ENCODE data around the gene SH2B2. TPM values are rescaled to one million over a fixed set of nuclear protein-coding genes. Genes with fewer than 3 reads are reported as not detected.

Gene SH2B2
- 0.30 and 0.45 TPM in 2 replicates for total RNA-seq

DNA sequence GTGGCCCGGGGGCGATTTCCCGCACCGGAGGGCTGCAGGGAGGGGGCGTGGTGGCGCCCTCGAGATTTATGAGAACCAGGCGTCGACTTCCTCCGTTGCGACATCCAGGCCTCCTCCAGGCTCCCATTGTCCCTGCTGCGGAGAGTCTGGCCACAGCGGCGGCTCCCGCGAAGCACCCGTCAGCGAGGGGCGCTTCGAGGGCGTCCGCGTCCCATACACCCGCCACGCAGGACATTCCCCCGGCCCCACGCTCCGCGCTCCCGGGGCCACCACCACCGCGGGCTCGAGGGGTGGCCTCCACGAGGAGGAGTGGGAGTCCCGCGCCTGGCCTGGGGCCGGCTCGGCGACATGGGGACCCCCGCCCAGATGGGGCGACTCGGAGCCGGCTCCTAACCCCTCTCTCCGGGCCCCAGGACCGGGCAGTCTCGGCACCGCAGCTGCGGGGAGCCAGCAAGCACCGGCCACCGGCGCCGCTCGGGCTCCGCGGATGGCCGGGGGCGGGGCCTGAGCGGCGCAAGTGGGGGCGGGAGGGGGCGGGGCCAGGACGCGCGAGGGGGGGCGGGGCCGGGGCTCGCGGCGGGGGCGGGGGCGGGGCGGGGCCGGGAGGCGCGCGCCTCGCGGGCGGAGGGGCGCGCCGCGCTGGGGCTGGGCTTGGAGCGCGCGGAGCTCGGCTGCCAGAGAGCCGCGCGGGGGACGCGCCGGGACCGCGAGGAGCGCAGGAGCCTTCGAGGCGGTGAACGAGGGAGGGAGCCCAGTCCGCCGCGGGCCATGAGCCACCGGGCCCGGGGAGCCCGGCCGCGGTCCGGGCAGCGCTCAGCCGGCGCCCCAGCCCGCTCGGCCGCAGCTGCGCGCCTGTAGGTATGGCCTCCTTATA is at the start of gene SH2B2:
Gene SH2B2, plus strand, starts transcription at position 632 of the 874 bp plus-strand sequence. CDS start 13,683 bp downstream, outside the sequence.
- intact Hi-C loops (cut with micrococcal nuclease), result loop anchor here (2.0 kb wide), 1 partner anchor 110 kb away; the partner anchor contains the start of gene PRKRIP1

DNA sequence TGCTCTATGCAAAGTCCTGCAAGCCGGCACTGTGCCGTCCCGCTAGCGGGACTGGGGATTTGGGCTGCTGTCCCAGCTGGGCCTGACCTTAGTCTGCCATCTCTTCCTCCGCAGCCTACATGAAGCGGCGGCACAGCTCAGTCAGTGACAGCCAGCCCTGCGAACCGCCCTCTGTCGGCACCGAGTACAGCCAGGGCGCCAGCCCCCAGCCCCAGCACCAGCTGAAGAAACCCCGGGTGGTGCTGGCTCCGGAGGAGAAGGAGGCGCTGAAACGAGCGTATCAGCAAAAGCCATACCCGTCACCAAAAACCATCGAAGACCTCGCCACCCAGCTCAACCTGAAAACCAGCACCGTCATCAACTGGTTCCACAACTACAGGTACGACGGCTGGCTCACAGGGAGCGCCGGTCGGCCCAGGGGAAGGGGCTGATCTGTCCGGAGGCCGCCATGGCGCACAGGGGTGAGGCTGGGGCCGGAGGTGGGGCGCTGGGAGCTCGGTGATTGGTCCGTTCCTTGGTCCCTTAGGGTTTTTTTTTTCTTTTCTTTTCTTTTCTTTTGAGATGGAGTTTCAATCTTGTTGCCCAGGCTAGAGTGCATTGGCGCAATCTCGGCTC is 47.4 kb upstream of the SH2B2 start:
- intact Hi-C loops (cut with micrococcal nuclease), result loop anchor here (5.0 to 10.0 kb wide), 2 partner anchors 425 to 552 kb away; partner anchors contain the start of gene CUX1

DNA sequence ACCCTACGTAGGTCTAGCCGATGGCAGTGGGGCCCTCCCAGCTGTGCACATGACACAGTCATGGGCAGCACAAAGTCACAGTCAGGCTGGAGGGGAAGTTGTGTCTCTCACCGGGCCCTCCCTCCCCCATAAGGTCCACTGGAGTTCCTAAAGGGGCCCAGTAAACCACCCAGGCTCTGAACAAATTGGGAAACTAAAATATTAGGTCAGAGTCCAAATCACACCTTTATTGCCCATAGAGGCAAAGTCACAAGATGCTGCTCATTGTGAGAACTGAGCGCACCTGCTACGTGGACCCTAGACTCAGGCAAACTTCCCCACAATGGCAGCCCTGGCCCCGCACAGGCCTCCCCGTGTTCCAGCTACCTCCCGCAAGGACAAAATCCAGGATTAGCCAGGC is 45.2 kb upstream of the SH2B2 start:
- intact Hi-C loops (cut with micrococcal nuclease), result no loop called here

DNA sequence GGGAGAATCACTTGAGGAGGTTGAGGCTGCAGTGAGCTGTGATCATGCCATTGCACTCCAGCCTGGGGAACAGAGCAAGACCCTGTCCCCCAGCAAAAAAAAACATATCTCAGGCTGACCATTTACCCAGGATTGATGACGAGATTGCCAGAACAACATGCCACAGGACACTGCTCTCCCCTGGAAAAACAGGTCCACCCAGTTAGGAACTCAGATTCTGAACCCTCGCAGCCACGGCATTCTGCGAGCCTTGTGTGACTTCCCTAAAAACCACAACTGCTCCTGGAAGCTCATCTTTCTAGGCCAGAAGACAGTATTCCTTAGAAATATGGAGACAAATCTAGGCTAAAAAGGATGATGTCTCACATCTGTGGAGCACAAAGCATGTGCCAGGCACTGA is 42.1 kb upstream of the SH2B2 start:
- intact Hi-C loops (cut with micrococcal nuclease), result no loop called here

DNA sequence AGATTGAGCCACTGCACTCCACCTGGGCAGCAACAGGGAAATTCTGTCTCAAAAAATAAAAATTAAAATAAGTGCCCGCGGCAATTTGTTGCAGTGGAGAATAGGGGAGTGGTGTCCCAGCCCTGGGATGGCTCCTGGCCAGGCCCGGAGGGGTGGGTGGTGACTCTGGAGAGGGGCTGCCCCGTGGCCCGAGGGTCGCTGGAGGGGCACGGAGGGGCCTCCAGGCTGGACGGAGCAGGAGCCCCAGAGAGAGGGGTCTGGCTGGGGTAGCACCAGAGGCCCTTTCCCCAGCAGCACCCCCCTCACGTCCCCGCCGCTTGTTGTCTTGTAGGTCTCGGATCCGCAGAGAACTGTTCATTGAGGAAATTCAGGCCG is 38.6 kb upstream of the SH2B2 start:
- intact Hi-C loops (cut with micrococcal nuclease), result no loop called here

DNA sequence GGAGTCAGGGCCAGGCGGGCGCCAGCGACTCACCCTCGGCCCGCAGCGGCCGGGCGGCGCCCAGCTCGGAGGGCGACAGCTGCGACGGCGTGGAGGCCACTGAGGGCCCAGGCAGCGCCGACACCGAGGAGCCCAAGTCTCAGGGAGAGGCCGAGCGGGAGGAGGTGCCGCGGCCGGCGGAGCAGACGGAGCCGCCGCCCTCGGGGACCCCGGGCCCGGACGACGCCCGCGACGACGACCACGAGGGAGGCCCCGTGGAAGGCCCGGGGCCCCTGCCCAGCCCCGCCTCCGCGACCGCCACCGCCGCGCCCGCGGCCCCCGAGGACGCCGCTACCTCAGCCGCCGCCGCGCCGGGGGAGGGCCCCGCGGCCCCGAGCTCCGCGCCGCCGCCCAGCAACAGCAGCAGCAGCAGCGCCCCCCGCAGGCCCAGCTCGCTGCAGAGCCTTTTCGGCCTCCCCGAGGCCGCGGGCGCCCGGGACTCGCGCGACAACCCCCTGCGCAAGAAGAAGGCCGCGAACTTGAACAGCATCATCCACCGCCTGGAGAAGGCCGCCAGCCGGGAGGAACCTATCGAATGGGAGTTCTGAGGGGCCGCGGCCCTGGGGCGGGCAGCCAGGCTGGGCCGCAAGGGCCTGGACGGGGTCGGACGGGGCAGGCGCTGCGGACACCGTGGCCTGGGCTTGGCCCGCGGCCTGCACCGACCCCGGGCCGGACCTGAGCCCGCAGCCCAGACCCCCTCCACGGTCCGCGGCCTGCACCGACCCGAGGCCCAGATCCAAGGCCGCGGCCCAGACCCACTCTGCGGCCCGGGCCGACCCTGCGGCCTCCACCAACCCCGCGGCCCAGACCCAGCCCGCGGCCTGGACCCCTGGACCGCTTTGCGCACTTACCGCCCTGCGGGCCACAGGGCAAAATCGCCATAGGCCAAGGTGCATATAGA is 37.9 kb upstream of the SH2B2 start:
- intact Hi-C loops (cut with micrococcal nuclease), result no loop called here

DNA sequence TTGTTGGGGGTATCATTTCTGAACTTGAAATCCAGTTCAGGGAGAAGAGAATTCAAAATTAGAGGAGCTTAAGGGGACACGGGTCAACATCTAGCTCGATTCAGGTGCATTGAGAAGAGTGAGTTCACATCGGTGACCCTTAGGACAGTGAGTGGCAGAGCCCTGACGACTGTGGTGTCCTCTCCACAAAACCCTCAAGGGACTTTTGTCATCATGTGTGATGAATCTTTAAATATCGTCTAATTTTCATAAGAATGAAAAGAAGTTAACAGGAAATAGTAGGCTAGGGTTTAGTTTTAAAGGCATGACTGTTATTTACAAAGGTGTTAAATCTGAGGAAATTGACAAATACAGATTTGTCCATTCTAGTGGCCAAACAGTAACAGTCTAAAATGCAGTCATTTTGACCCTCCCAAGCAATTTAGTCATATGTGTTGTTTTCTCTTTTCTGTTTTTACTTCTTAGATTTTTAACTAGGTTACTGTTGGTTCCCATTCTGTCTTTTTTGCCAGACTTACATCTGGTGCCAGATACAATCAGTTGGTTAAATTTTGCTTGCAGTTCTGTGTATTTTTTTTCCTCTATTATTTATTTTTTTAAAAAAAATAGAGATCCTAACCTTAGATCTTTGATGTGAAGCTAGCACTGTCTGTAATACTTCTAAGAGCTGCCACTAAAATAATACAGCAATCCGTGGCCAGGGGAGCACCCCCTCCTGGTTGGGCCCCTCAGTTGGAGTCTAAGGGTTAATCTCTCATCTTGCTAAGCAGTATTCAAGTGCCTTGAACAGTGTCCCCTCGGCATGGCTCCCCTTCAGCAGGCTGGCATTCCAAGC is 34.9 kb upstream of the SH2B2 start:
- intact Hi-C loops (cut with micrococcal nuclease), result no loop called here

DNA sequence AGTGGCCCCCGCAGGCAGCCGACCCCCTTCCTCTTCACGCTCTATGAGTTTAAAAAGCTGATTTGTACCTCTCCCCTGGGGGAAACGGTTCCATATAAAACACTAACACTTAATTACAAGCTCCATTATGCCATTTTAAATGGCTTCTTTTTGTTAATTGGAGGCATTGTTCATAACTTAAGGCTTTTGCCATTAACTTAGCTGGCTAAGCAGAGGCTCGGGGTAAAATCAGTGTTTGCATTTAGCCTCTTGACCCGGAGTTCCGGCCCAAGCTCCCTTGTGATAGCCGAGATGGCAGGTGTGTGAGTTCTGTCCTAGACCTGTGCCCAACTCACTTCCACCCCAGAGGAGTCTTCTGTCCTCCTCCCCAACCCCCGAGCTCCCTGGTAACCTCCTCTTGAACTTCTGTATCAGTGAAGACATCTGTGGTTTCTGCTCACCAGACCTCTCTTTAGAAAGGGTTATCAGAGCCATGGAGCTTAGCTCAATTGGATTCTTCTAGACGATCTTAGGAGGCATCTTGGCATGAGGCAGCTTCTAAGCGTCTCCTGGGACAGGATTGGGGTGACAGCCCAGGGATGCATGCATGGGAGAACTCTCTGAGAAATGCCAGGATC is 34.2 kb upstream of the SH2B2 start:
- intact Hi-C loops (cut with micrococcal nuclease), result no loop called here

DNA sequence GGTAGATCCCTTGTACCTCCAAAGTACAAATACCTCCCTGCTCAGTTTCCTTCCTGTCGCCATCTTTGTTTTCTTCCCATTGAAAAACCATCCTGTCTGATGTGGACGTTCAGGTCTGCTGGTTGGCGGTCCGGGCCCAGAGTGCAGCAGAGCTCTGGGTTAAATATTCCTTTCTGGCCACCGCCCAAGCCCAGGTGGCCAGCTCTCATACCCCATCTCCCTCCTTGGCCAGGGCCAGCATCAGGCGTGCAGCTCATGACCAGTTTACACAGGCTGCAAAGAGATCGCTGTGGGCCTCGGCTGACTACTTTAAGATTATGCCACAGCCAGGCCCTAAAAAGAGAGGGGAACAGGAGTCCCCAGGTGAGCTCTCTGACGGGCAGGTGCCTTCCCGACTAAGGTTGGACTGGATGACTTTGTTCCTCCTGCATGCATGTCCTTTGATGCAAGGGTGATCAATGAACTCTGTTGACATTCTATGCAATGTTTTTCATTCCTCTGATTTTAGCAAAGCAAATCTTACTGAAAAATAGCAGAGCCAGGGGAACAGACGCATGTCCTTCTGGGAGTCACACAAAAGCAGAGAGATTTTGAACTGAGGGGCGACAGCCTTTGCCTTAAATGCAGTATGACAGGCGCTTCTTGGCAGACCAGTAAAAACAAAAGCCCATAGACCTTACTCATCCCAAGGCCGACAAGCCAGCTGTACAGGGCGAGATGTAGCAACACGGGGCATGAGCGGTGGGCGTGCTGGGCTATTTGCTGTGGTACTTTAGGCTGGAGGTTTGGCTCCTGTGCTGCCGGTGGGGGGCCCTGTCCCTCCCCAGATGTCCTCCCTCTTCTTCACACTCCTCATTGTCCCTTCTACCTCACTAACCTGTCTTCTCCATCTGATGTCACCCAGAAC is 33.3 kb upstream of the SH2B2 start:
- intact Hi-C loops (cut with micrococcal nuclease), result no loop called here

DNA sequence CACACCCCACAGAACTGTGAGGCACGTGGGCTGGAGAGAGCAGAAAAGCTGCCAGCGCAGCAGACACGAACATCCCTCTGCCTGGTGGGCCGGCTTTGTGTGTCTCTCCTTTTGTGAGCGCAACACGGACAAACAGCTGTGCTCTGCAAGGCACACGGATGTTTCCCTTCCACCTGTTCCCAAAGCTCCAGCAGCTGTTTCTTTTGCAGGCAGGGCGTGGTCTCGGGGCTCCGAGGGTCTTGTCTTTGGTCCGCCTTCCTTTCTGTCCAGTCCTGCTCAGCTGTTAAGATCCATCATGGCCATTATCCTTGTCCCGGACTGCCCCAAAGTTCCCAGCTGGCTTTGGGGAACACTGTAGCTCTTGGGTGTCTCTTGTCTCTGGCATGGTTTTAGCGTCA is 32.7 kb upstream of the SH2B2 start:
- intact Hi-C loops (cut with micrococcal nuclease), result no loop called here

DNA sequence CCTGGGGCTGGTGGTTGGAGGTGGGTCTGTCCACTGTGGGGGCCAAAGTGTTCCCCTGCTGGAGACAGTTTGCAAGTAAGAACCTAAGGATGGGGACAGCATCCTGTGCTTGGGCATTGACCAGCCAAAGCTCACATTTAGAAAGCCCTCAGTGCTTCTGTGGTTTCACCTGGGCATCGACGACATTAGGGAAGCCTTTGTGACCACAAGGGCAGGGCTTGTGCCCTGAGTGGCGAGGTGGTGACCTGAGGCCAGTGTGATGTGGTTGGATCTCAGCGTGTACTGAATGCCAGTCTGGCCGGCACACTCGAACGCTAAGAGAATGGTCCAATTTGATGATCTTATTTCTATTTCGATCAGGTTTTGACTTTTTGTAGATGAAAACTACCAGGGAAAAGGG is 32.1 kb upstream of the SH2B2 start:
- intact Hi-C loops (cut with micrococcal nuclease), result no loop called here

DNA sequence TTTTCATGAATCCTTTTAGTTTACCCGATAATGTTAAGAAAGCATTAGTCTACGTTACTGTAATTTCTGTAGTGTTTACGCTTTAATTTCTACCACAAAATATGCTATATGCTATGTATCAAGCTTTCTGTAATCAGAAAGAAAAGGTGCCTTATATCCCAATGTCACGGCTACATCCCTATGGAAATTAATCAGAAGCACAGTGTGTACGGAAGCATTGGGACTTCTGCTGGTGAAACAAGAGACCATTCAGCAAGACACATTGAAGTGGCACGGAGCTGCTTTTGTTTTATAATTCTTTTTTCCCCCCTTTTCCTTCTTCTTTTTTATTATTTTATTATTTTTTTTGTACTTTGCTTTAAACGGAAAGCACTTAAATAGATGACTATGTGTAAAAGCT is 31.2 kb upstream of the SH2B2 start:
- intact Hi-C loops (cut with micrococcal nuclease), result no loop called here

DNA sequence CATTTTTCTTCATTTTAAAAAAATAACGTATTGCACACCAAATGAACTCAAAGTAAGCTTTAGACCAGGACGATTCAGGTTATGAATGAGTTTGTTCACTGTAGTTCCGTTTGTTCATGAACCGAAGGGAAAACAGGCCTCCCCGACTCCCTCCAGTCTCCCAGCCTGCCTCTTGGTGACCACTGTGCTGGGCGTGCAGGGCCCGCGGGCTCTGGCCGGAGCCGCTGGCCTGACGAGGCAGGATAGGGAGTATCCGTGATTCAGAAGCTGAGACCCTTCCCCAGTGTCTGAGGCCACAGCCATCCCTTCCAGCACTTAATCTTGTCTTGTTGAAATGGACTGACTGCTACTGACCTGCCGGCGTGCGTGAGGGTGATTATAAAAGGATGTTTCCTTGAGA is 30.8 kb upstream of the SH2B2 start:
- intact Hi-C loops (cut with micrococcal nuclease), result no loop called here

DNA sequence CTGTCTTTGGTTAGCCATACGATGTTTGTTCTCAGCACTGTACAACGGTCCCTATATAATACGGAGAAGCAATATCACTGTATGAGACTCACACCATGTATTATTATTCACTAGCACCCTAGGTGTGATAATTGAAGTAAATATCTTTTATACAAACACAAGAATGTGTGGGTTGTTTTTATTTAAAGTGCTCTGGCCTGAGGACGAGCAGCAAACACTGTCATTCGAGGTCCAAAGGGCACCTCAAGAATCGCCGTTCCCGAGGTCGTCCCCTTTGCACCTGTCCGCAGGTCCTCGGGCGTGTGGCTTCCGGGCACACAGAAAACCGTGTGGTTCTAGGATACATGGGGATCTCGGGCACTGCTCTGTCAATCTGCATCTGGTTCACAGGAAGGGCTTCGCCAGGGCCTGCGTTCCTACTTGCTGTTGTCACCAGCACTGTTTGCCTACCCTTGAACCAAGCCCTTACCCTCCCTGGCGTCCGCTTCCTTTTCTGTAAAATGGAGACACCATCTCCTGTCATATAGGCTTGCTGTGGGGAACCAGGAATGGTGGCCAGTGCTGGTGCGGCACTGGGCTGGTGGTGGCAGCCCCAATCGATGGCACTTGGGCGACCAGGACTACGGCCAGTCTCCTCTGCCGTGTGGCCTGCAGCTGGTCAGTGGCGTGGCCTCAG is 28.5 kb upstream of the SH2B2 start:
- intact Hi-C loops (cut with micrococcal nuclease), result no loop called here

DNA sequence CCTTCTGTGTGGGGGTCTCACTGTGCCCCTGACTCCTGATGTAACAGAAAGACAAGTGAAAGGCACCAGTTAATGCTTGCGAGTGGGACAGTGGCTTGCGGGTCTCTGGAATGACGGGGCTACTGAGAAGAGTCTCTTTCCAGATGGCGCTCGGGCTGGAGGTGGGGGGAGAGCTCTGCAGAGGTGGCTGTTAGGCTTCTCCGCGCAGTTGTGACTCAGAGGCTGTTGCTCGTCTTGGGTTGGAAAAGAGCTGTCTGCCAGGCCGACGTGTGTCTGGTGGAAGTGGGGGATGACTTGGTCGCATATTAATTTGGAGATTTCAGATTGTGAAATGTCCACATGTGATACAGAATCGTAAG is 27.9 kb upstream of the SH2B2 start:
- intact Hi-C loops (cut with micrococcal nuclease), result no loop called here

DNA sequence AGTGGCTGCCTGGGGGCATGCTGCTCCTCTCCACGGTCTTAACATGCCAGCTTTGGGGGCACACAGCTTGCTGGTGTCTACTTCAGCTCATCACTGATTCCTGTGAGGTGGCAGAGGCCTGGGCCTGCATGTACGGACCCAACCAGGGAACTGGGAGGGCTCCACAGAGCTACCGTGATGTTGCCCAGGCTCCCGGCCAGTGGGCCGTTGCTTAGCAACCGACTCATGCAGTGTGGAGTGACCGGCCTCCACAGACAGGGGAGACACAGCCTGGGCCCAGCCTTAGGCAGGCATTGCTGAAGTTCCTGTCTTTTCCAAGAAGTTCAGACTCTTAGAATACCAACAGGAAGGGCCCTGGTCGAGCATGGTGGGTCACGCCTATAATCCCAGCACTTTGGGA is 25.8 kb upstream of the SH2B2 start:
- intact Hi-C loops (cut with micrococcal nuclease), result no loop called here

DNA sequence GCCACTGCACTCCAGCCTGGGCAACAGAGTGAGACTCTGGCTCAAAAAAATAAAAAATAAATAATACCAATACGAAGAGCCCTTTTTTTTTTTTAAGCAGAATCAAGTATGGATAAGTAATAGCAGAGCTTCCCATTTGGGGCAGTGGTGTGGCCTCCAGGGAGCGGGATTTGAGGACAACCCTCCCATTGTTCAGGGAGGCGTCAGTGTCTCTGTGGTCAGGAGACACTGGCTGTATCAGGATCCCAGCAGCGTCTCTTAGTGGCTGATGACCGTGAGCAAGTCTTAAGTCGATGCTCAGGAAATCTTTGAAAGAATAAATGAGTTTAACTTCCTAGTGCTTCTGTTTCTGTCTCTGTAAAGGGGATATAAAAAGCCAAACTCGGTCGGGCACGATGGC is 25.2 kb upstream of the SH2B2 start:
- intact Hi-C loops (cut with micrococcal nuclease), result no loop called here

DNA sequence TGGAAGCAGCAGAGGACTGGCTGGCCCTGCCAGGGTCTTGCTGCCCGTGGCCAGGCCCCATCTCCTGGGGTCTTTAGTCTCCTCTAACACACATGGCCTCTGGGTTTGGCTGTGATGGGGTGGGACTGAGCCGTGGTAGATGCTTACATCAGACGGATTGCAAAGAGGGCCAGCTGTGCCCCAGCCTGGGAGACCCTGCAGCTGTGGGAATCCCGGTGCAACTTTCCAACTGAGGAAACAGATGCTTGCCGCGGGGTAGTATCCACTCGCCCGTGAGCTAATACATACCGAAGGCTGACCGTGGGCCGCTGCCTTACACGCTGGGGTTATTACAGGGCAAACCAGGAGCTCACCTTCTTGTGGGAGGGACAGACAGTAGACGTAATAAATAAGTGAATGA is 24.1 kb upstream of the SH2B2 start:
- intact Hi-C loops (cut with micrococcal nuclease), result no loop called here

DNA sequence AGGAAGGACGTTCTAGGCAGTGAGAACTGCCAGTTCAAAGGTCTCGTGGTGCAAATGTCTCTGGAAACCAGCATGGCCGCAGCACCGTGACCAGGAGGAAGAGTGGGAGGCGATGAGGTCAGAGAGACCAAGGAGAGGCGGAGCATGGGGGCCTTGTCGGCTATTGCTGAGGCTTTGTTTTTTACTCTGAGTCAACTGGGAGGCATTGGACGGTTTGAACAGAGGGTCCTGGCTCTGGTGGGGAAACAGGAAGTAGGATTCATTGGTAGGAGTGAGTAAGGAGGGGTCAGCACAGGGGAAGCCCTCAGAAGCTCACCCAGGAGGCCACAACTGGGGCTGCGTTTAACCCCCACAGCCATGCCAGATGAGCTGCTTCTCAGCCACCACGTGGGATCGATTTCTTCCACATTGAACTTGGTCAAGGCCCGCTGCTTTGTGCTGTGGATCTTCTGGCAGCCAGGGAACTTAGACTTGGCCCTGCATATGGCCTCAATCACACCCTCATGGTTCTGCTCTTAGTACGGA is 22.2 kb upstream of the SH2B2 start:
- intact Hi-C loops (cut with micrococcal nuclease), result no loop called here

Measured in T-helper 2 cell treated with Interferon-gamma antibody and Interleukin-4, amounts not matched to agents 100 ng/mL and 5 ng/mL, for 36 hours (primary cell).